Activated T-helper 9 cell treated with anti-CD3 and anti-CD28 coated beads, Interleukin-2, amount 50 U/mL, for 16 hours (primary cell): ENCODE data around the gene EEF1AKMT3.

Experiments
- DNase-seq: peaks from one replicate; pipeline ENCODE4 v3.0.0-alpha.2; 2020; ENCODE audit warnings: low read depth

EEF1AKMT3 gene

DNA sequence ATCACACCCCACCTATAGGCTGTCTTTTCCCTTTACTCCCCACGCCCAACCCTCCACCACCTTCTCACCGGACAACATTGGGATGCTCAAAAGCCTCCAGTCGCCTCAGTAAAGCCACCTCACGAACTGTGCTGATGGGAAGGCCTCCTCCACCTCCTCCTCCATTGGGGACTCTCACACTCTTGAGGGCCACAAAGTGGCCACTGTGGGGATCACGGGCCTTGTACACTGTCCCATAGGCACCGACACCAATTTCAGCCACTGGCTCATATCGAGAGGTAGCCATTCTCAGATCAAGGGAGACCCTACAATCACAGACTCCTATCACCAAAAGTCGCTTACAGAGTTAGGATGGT lies 21.0 kb upstream of the EEF1AKMT3 start:
- DNase-seq: no peak

DNA sequence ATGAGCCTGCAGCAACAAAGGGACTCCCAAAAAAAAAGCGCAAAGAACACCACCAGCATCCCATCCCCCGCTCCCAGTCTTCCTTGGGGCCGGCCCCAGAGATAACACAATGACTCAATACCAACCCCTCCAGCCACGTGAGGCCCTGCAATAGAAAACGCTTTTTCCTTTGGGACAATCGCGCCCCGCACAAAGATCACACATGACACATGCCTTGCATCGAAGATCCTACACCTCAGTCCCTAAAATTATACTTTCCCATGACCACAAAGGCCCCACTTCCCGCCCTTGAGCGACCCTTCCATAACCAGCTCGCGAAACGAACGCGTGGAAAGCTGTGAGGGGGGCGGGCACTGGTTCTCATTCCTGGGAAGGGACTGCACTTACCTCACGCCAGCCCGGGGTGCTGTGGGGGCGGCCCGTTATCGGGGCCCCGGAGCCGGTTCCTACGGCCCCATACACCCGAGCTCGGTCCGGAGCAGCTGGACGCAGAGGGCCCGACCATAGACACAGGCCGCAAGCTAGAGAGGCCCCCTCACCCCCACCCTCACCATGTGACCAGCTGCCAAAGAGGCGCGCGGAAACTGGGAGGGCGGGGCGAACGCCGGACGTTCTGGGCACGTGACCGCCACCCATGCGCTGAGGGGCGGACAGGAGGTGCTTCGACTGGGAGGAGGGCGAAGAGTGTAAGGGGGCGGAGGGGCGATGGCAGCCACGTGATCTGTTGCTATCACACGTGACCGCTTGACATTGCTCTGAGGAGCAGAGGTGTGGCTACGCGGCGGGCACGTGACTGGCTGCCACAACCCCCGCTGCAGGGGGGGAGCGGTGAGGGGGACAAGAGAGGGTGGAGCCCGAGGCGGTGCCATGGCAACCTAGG lies 20.4 kb upstream of the EEF1AKMT3 start, which contains the start of gene CDK4:
CDK4 (minus strand) TSS at position 523 of the 880 bp plus-strand sequence. CDS start 593 bp downstream, outside the sequence.
- DNase-seq: peak; percentile 97

DNA sequence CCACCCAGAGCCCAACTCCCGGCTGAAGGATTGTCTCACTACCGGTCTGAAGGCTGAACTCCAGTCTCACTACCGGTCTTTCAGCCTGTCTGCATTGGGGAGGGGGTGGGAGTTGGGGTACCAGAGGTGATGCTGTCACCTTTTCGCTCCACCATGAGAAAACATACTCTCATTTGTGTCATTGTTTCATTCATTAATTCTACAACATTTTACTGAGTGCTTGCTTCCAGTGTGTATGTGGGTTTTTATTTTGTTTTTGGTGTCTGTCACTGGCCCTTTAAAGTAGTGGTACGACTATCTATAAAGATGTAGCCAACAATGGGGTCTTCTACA lies 19.8 kb upstream of the EEF1AKMT3 start:
- no peak for DNase-seq

DNA sequence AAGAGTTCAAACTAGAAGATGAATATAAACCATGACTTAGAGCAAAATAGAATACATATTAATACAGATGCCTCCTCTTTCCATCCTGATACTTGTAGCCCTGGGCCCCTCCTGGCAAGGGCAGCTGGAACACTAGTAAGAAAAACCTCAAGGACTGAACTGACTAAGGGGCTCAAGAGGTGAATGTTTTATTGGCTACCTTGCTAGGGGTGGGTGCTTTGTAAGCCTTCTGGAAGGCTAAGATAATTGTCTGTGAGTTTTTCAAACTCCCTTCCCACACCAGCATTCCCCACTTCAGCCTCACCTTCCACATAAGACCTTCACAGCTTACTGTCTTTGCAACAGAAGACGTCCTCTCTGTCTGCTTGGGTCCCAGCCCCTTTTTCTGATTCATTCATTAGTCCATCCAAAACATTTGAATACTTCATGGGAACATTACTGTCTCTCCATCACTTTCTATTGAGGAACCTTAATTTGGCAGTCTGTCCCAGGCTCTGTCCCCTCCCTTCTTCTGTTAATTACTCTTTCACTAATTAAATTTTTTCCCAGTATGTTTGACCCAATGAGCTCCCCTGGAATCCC lies 18.6 kb upstream of the EEF1AKMT3 start:
- no peak for DNase-seq

DNA sequence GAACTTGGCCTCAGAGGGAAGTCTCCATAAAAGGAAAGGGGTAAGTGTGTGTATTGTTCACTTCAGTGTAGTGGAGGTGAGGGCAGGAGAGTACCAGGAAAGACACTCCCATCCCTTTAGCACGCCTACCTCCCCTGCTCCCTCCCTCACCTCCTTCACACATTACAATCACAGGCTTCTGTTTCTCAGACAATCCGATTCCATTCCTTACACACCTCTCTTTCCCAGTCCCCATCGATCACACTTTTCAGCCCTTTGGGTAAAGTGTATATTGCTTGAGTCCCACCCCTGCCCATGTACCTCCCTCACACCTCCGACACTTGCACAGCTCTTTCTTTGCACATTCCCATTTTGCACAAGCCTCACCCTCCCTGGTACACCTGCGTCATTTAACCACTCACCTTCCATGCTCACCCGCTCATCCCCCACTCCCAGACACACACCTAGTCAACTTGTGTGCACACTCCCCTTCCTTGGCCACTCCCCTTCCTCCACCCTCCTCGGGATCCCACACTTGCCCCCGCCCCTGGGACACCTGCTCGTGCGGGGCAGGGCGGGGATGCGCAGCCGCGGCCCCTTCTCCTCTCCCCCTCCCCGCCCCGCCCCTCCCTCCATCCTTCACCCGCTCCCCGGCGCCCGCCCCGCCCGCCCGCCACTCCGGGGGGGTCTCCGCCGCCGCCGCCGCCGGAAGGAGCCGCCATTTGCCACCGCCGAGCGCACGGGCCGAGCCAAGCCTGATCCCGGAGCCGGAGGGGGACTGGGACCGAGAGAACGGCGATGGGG lies 17.8 kb upstream of the EEF1AKMT3 start, which contains the start of gene MARCHF9:
MARCHF9 (plus strand) TSS at position 693 of the 783 bp plus-strand sequence. CDS start 426 bp downstream, outside the sequence.
- DNase-seq: peak; percentile 78

DNA sequence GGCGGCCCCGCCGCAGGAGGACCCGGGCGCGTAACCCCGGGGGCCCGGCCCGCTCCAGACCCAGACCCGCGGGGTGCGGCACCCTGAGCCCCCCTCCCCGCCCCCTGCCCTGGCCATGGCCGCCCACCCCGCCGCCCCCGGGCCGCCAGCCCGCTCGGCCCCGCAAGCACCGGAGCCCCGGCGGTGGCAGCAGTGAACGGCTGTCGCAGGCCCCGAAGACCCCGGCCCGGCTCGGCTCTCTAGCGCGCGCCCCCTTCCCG lies 17.3 kb upstream of the EEF1AKMT3 start:
- DNase-seq: no peak

DNA sequence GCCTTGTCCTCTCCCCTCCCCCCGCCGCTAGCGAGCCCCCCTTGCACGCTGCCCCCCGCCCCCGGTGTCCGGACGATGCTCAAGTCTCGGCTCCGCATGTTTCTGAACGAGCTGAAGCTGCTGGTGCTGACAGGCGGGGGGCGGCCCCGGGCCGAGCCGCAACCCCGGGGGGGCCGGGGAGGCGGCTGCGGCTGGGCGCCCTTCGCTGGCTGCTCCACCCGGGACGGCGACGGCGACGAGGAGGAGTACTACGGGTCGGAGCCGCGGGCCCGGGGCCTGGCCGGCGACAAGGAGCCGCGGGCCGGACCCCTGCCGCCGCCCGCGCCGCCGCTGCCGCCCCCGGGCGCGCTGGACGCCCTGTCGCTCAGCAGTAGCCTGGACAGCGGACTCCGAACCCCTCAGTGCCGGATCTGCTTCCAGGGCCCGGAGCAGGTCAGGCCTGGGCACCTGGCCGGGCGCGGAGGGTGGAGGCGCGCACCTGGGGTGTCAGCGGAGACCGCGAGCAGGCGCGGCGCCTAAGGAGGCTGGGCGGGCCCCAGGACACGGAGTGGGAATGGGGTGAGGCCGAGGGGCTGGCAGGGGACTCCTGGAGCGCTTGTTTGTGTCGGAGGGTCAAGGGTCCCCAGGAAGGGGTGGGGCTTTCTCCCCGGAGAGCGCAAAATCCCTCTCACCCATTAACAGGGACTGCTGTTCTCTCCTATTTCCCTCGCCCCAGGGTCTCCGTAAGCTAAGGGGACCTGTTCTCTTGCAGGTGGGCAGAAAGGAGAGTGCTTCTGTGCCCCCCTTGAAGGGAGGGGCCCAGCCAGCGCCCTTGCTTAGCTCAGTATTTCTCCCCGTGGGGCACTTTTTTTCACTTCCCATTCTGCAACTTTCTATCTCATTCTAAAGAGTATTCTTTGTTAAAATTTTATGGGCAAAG lies 16.7 kb upstream of the EEF1AKMT3 start:
- peak; percentile 28 for DNase-seq

DNA sequence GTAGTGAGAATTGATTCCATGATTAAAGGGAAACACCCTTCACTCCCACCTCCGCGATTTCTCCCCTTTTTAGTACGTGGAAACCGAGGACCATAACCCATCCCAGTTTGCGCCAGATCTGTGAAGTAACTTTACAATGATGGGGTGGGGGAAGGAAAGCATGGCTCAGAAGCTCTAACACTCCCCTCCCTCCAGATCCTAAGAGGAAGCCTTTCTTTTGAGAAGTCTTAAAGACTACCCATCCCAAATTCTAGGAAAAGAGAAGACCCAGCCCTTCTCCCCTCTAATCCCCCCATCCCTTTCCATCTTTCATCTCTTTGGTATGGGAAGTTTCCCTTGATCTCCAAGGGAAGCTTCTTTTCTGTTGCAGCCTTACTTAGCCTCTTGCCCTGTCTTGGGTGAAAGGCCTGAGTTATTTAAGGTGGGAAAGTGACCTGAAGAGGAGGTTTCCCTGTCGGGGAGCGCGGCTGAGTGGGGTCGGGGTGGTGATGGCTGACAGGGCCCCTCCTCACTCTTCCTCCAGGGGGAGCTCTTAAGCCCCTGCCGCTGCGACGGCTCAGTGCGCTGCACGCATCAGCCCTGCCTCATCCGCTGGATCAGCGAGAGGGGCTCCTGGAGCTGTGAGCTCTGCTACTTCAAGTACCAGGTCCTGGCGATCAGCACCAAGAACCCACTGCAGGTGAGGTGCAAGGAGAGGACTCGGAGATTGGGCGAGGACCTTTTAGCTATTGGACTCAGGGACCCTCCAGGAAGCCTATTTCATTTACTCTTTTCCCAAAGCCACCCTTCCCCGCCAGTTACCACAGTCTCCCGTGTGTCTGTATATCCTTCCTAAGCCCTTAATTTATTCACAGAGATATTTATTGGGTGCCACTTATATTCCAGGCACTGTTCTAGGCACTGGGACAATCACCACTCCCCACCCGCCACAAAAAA lies 15.7 kb upstream of the EEF1AKMT3 start:
- peak; percentile 62 for DNase-seq

DNA sequence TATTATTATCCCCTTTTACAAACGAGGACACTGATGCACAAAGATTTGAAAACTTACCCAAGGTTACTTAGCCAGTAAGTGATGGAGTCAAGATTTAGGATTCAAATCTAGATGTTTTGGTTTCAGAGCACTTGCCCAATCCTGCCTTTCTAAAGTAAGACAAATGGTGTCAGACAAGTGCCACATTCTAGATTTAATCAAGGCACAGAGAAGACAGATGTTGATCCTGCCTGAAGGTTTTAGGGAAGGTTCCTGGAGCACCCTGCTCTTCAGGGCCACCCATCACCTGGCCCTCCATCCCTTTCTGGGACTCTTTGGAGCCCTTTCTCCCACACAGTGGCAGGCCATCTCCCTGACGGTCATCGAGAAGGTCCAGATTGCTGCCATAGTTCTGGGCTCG lies 14.6 kb upstream of the EEF1AKMT3 start:
- no peak for DNase-seq

DNA sequence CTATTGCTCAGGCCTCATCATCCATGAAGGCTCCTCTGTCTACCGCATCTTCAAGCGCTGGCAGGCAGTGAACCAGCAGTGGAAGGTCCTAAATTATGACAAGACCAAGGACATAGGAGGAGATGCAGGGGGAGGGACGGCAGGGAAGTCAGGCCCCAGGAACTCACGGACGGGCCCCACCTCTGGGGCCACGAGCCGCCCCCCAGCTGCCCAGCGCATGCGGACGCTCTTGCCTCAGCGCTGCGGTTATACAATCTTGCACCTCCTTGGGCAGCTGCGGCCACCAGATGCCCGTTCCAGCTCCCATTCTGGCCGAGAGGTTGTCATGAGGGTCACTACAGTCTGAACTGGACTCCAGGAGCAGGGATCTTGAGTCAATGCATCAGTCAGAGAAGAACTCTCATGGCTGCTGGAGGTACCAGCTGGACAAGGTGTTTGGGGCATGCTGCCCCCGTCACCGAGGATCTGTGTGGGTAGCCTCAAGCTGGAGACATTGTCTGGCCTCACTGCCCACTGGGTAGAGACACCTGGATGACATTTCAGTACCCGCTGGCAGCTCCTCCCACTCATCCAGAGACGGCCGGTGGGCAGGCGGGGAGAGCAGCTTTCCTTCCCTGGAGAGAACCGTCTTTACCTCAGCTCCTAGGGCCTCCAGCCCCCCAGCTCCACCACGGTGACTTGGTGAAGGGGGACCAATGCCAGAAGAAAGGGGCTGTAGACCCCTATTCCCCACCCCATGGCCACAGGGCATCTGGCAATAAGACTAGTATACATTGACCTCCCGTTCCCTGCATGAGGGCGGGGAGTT lies 13.7 kb upstream of the EEF1AKMT3 start:
- no peak for DNase-seq

DNA sequence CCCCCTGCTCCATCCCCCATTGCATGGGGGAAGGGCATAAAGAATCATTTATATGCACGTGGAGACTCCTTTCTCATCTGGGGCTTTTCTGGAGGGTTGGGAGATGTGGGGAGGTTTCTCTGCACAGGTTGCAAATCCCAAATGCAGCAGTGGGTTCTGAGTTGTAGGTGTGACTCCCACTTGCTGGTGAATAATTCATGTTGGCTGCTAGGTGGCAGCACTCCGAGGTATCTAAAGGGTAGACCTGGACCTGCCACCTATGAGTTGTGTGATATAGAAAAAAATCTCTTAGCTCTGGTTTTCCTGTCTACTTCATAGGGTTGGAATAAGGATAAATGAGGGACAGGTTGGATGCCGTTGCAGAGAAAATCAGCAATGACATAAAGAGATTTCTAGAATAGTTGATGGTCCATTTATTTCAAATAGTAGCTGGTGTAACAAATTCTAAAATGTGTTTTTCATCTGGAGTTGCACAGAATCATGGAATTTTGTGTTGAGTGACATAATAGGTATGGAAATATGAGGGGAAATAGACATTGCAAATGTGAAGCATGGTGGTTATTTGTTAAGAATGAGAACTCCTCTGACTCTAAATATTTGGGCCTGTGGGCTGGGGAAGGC lies 12.9 kb upstream of the EEF1AKMT3 start:
- no peak for DNase-seq

DNA sequence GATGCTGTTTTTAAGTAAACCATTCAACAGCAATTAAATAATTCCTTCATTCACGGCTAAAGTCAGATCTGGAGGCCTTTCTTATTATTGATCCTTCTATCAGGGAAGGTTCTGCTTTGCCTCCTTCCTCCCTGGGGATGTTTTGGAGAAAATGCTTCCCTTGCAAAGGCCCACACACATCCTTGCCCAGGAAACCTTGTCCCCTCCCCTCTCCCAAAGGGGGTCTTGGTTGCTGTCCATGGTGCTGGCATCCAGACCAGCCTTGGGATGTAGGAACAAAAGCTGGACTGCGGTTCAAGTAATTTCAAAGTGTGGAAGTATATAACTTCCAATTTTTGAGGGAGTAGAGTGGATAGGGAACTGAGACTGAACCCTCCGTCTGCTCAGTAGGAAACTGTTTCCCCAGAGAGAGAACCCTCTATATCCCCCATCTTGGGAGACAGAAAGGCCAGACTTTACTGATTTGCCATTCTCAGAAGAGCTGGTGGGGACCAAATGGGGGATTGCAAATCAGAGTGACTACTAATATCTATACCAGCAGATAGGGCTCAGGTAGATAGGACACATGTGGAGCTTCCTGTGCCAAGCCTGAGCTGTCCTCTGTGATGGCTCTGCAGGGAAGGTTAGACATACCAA lies 11.9 kb upstream of the EEF1AKMT3 start:
- DNase-seq: no peak

DNA sequence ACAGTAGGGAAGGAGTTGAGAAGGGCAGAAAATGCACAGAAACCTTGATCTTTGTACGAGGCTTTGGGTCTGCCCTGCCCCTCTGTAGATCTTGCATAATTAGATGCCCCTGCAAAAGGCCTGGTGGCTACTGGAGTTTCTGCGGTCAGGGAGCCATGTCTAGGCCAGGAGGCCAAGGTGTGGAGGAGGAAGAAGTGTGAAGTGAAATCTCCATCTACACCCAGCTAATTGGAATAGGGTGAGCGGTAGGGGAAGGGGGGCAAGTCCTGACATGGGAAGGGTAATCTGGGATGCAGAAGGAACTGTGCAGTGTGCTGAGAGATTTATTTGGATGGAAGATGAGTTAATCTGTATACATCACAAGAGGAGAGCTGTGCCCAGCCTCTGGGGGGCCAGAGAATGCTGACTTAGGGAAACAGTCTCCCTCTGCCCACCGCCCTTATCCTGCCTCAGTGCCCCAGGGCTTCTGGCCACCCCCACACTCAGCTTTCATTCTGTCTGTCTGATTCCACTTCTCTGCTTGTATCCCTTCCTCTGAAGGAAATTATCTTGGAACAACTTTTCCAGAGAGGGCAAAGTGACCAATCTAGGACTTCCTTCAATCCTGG lies 10.9 kb upstream of the EEF1AKMT3 start:
- DNase-seq: no peak

DNA sequence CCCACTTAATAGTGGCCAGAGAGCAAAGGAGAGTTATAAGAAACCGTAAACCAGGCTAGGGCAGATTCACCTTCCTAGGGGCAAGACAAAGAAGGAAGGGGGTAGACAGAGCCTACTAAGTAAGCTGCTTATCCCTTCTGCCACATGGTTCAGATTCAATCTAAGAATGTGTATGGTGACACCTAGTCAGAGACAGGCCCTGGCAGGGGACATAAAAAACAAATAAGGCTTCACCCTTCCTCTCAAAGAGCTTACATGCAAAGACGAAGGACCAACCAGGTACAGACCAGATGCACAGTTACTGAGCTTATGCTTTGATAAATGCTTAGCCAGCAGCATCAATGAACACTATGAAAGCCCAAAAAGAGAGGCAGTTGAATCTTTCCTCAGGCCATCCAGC lies 10.0 kb upstream of the EEF1AKMT3 start:
- no peak for DNase-seq

DNA sequence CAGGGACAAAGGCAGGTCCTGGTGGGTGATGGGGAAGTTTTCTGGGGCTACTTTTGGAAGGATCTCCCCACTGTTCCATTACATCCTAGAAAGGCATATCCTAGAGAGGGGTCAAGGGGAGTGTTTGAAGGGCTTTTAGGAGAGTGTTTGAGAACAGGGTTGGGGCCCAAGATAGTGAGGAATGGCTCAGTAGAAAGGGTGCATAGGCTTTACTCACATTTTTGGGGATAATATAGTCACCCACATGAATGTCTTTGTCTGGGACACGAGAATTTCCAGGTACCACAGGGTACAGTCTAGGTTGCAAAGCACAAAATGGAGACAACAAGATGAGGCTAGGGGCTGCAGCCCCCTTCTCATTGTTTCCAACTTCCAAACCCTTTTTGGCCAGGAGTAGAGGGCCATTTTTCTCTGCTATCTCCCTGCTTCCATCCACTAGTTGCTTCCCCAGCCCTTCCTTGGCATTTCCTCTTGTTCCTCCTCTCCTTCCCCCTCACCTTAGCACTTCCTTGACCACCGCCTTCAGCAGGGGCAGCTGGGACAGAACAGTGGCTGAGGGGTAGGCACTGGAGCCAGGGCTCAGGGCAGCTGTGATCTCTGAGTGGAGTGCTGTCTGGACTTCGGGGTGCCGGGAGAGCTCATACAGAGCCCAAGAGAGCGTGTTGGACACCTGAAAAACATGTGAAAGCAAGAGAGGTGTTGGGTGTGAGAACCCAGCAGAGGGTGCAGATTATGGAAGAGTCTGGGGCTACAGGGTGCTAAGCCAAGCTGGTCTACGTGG lies 8.3 kb upstream of the EEF1AKMT3 start:
- no peak for DNase-seq

DNA sequence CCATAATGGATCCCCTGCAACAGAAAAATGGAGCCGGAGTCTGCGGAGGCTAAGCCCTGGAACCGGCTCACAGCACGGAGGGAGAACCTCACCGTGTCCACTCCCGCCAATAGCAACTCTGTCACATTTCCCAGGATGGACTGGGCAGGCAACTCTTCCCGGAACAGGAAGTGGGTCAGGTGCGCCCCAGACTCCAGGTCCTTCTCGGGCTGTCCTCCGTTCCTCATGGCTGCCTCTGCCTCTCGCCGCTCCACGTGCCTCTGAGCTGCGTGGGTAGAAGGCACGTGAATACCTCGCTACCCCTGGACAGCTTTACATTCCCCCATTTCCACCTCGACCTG lies 7.8 kb upstream of the EEF1AKMT3 start:
- DNase-seq: no peak

DNA sequence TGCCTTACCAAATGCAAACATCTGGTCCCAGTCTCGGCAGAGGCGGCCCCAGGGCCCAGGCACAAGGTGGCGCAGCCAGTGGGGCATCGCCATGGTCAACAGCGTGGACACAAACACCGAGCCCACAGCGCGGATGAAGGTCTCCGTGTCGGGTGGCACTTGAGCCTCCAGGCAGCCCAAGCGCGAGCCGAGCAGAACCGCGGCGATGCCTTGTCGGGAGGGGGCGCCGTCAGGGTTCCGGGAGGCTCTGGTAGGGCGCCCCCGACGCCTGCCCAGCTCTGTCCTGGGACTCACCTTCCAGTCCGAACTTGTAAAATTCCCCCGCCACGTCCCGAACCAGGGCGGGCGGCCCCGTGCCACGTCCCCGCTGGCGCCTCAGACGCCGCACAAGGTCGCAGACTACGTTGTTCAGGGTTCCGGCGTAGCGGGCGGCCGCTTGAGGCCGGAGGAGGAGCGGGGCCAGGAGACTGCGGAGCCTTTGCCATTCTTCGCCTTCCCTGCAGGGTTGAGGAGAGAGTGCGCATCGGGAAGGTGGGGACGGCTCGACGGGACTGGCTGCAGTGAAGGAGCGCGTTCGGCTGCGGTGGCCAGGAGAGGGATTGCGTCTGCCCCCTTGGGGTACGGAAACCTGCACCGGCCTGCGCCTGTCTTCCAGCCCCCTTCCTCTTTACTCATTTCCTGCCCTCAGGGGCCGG lies 7.3 kb upstream of the EEF1AKMT3 start:
- DNase-seq: peak; percentile 45
